ENCODE data around the gene NTF3. TPM values are rescaled to one million over a fixed set of nuclear protein-coding genes. Genes with fewer than 3 reads are reported as not detected.

The NTF3 gene
- total RNA-seq, 6 experiments from 2014 or later: 5.2 to 9.5 (median 8.6) TPM

- Mint-ChIP-seq H3K27ac (no peak overlapping the region), H3K4me1 (ENCODE audit: low read depth) (peaks cover 37% of the 10 kb centered on the region), H3K9me3 (no peaks in the 10 kb centered on the region), H3K27me3 (ENCODE audit: insufficient read depth) (peaks cover 11% of the 10 kb centered on the region), H3K4me3 (no peak overlapping the region), H3K36me3 (ENCODE audit: low read depth) (no peaks in the 10 kb centered on the region)
- TF ChIP-seq CTCF (IDR thresholded peaks at IDR 0.05): no peak
- no peak for DNase-seq
Observed at GRCh38 chr12:5478081-5478706, 46.3 kb downstream of the NTF3 start.

GRCh38 chr12:5479761-5480160, 47.9 kb downstream of the NTF3 start:
- H3K27me3 Mint-ChIP-seq (ENCODE audit: insufficient read depth): peaks cover 5% of the 10 kb centered on the region
- 0 out of 2 replicates have a peak, but pooled peaks cover 4% of the 10 kb centered on the region for H3K36me3 Mint-ChIP-seq (ENCODE audit: low read depth)
- H3K9me3 Mint-ChIP-seq: no peaks in the 10 kb centered on the region
- no peak overlapping the region for H3K27ac Mint-ChIP-seq
- H3K4me1 Mint-ChIP-seq (ENCODE audit: low read depth): peaks cover 27% of the 10 kb centered on the region
- no peak for DNase-seq
- no peak for TF ChIP-seq CTCF (IDR thresholded peaks at IDR 0.05)
- H3K4me3 Mint-ChIP-seq: no peak overlapping the region

GRCh38 chr12:5480218-5480937, 48.5 kb downstream of the NTF3 start:
- H3K27ac Mint-ChIP-seq: no peak overlapping the region; the same call in 1 of the 2 replicates
- H3K4me1 Mint-ChIP-seq (ENCODE audit: low read depth): peaks cover 22% of the 10 kb centered on the region; the same call in 1 of the 2 replicates
- DNase-seq: no peak
- H3K36me3 Mint-ChIP-seq (ENCODE audit: low read depth): 0 out of 2 replicates have a peak, but pooled peaks cover 4% of the 10 kb centered on the region
- no peak overlapping the region for H3K4me3 Mint-ChIP-seq
- H3K27me3 Mint-ChIP-seq (ENCODE audit: insufficient read depth): no peaks in the 10 kb centered on the region
- no peak for TF ChIP-seq CTCF (IDR thresholded peaks at IDR 0.05)
- no peaks in the 10 kb centered on the region for H3K9me3 Mint-ChIP-seq

GRCh38 chr12:5480938-5481303, 49.0 kb downstream of the NTF3 start:
- peaks cover 8% of the 10 kb centered on the region; the same call in 1 of the 2 replicates for H3K36me3 Mint-ChIP-seq (ENCODE audit: low read depth)
- no peak overlapping the region for H3K4me3 Mint-ChIP-seq
- no peak for TF ChIP-seq CTCF (IDR thresholded peaks at IDR 0.05)
- no peaks in the 10 kb centered on the region for H3K9me3 Mint-ChIP-seq
- no peaks in the 10 kb centered on the region; the same call in 1 of the 2 replicates for H3K27me3 Mint-ChIP-seq (ENCODE audit: insufficient read depth)
- no peak overlapping the region for H3K27ac Mint-ChIP-seq
- H3K4me1 Mint-ChIP-seq (ENCODE audit: low read depth): peaks cover 18% of the 10 kb centered on the region; the same call in 1 of the 2 replicates
- DNase-seq: no peak

- H3K9me3 Mint-ChIP-seq: no peaks in the 10 kb centered on the region
- H3K4me1 Mint-ChIP-seq (ENCODE audit: low read depth): peaks cover 10% of the 10 kb centered on the region; the same call in 1 of the 2 replicates
- DNase-seq: no peak
- no peak for TF ChIP-seq CTCF (IDR thresholded peaks at IDR 0.05)
- H3K36me3 Mint-ChIP-seq (ENCODE audit: low read depth): peaks cover 9% of the 10 kb centered on the region; the same call in 1 of the 2 replicates
- no peak overlapping the region for H3K27ac Mint-ChIP-seq
- no peaks in the 10 kb centered on the region; the same call in 1 of the 2 replicates for H3K27me3 Mint-ChIP-seq (ENCODE audit: insufficient read depth)
- no peak overlapping the region for H3K4me3 Mint-ChIP-seq
Observed at GRCh38 chr12:5481645-5482044, 49.7 kb downstream of the NTF3 start.

All from HFFc6 (cell line).